Mesenchymal stem cell (in vitro differentiated cells and primary cell): ENCODE measurements around the gene TSPAN12.

Experiments used
- DNase-seq: peaks from one replicate; pipeline ENCODE4 v3.0.0-alpha.2; 2013
- H2AFZ ChIP-seq: one replicate; pipeline ENCODE4 v1.6.1; 2013; ENCODE audit warnings: low read depth, mild to moderate bottlenecking, control low read depth, inconsistent platforms, low read length, moderate library complexity
- H2AK5ac ChIP-seq: 2 replicates; pipeline ENCODE4 v1.6.1; 2013; ENCODE audit warnings: low read length, moderate library complexity, mild to moderate bottlenecking, inconsistent platforms; ENCODE audit not compliant: severe bottlenecking
- H2BK120ac ChIP-seq: one replicate; pipeline ENCODE4 v1.6.1; 2013; ENCODE audit warnings: low read depth, mild to moderate bottlenecking, inconsistent platforms, low read length, moderate library complexity
- H2BK12ac ChIP-seq, 2 experiments: one replicate each; pipeline ENCODE4 v1.6.1; 2013; ENCODE audit warnings: inconsistent platforms in 2 of 2, low read length in 2 of 2, mild to moderate bottlenecking in 2 of 2, moderate library complexity in 2 of 2, control low read depth in 1 of 2
- H2BK15ac ChIP-seq: one replicate; pipeline ENCODE4 v1.6.1; 2013; ENCODE audit warnings: mild to moderate bottlenecking, low read depth, inconsistent platforms; ENCODE audit not compliant: poor library complexity, severe bottlenecking
- H2BK5ac ChIP-seq: 2 replicates; pipeline ENCODE4 v1.6.1; 2013; ENCODE audit warnings: low read depth, mild to moderate bottlenecking, low read length, control low read depth, inconsistent platforms; ENCODE audit not compliant: poor library complexity, severe bottlenecking
- H3K14ac ChIP-seq, 2 experiments: one replicate each; pipeline ENCODE4 v1.6.1; 2013; ENCODE audit warnings: inconsistent platforms in 2 of 2, low read length in 2 of 2, control low read depth in 1 of 2, mild to moderate bottlenecking in 1 of 2, moderate library complexity in 1 of 2
- H3K18ac ChIP-seq, 2 experiments: one replicate each; pipeline ENCODE4 v1.6.1; 2013; ENCODE audit warnings: inconsistent platforms in 2 of 2, low read length in 2 of 2, control low read depth in 1 of 2, low read depth in 1 of 2, mild to moderate bottlenecking in 1 of 2
- H3K23ac ChIP-seq, 2 experiments: one replicate each; pipeline ENCODE4 v1.6.1; 2013; ENCODE audit warnings: inconsistent platforms in 2 of 2, low read length in 2 of 2, mild to moderate bottlenecking in 2 of 2, moderate library complexity in 2 of 2, control low read depth in 1 of 2
- H3K27ac ChIP-seq: 2 replicates; pipeline ENCODE4 v1.5.1; 2013; ENCODE audit warnings: mild to moderate bottlenecking, moderate library complexity, low read length, control low read depth, inconsistent platforms; ENCODE audit not compliant: poor library complexity, severe bottlenecking
- H3K27me3 ChIP-seq, 2 experiments: 2 replicates each; pipeline versions ENCODE4 v1.6.1 to v1.7.0; 2013; ENCODE audit warnings: low read length in 2 of 2, mild to moderate bottlenecking in 2 of 2, moderate library complexity in 2 of 2, control low read depth in 1 of 2, inconsistent platforms in 1 of 2; ENCODE audit not compliant: control insufficient read depth in 1 of 2, insufficient read depth in 1 of 2
- H3K36me3 ChIP-seq, 2 experiments: 2 replicates each; pipeline versions ENCODE4 v1.6.1 to v1.7.0; 2013; ENCODE audit warnings: low read length in 2 of 2, control low read depth in 1 of 2, inconsistent platforms in 1 of 2, low read depth in 1 of 2, mild to moderate bottlenecking in 1 of 2; ENCODE audit not compliant: insufficient read depth in 2 of 2, control insufficient read depth in 1 of 2
- H3K4ac ChIP-seq, 2 experiments: one replicate each; pipeline ENCODE4 v1.6.1; 2013; ENCODE audit warnings: inconsistent platforms in 2 of 2, low read length in 2 of 2, mild to moderate bottlenecking in 2 of 2, moderate library complexity in 2 of 2, control low read depth in 1 of 2, low read depth in 1 of 2
- H3K4me1 ChIP-seq: 2 replicates; pipeline ENCODE4 v1.6.1; 2013; ENCODE audit warnings: low read depth, low read length, control low read depth; ENCODE audit not compliant: control insufficient read depth, insufficient read depth
- H3K4me2 ChIP-seq: 2 replicates; pipeline ENCODE4 v1.6.1; 2013; ENCODE audit warnings: low read length, mild to moderate bottlenecking, inconsistent platforms; ENCODE audit not compliant: poor library complexity, severe bottlenecking
- H3K4me3 ChIP-seq, 2 experiments: 2 replicates each; pipeline versions ENCODE4 v1.5.1 to v1.7.0; 2013; ENCODE audit warnings: low read length in 2 of 2, mild to moderate bottlenecking in 2 of 2, control low read depth in 1 of 2, low read depth in 1 of 2; ENCODE audit not compliant: insufficient read depth in 1 of 2
- H3K79me1 ChIP-seq: replicated peaks from 2 replicates; pipeline ENCODE4 v1.6.1; 2013; ENCODE audit warnings: mild to moderate bottlenecking, control low read depth, low read length, inconsistent platforms; ENCODE audit not compliant: poor library complexity, severe bottlenecking
- H3K9ac ChIP-seq: 2 replicates; pipeline ENCODE4 v1.7.0; 2013; ENCODE audit warnings: mild to moderate bottlenecking, low read length, moderate library complexity
- H3K9me3 ChIP-seq: 2 replicates; pipeline ENCODE4 v1.7.0; 2013; ENCODE audit warnings: mild to moderate bottlenecking, low read length; ENCODE audit not compliant: control insufficient read depth
- H4K8ac ChIP-seq: one replicate; pipeline ENCODE4 v1.6.1; 2013; ENCODE audit warnings: inconsistent platforms, mild to moderate bottlenecking, low read length, moderate library complexity
- H4K91ac ChIP-seq: one replicate; pipeline ENCODE4 v1.6.1; 2013; ENCODE audit warnings: mild to moderate bottlenecking, low read length, inconsistent platforms
- WGBS: methylation state at CpG from one replicate; pipeline ENCODE4 v1.1.7; 2013; ENCODE audit warnings: mixed read lengths; 5-methylcytosine and 5-hydroxymethylcytosine counted together

Gene TSPAN12

DNA sequence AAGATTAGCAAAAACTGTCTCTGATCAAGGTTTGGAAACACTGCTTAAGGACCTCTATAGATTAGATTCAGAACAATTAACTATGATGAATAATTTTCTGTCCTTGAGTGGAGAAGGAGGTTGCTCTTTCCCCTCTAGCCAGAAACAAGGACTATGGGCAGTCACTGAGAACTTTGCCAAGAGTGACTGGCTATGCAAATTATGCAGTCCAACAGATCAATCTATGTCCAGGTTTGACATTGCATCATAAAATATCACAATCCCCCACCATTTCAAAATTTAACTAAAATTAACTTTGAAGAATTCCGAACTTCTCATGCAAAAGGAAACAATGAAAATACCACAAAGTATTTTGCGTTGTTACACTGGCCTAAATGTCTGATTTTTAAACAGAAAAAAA lies 50.6 kb downstream of the TSPAN12 start:
- no peaks in the 10 kb centered on the region for H3K36me3 ChIP-seq
- no peaks in the 10 kb centered on the region for H3K27me3 ChIP-seq
- no peak for DNase-seq
- WGBS = 90% methylated on average over 1 of the region's 2 CpGs
- H3K4me1 ChIP-seq = no peaks in the 10 kb centered on the region
- H2BK12ac ChIP-seq = no peak overlapping the region
- no peak overlapping the region for H2AK5ac ChIP-seq
- no peak overlapping the region for H3K4ac ChIP-seq
- H2BK120ac ChIP-seq = no peak overlapping the region
- no peak overlapping the region for H2BK5ac ChIP-seq
- no peak overlapping the region for H3K9ac ChIP-seq
- no peak overlapping the region for H4K91ac ChIP-seq
- no peak overlapping the region for H3K14ac ChIP-seq
- no peak overlapping the region for H3K18ac ChIP-seq
- H4K8ac ChIP-seq = no peak overlapping the region
- no peak overlapping the region for H2BK15ac ChIP-seq
- no peak overlapping the region for H2AFZ ChIP-seq
- no peak overlapping the region for H3K4me2 ChIP-seq
- no peak overlapping the region for H3K27ac ChIP-seq
- no peak overlapping the region for H3K4me3 ChIP-seq
- no peak overlapping the region for H3K23ac ChIP-seq
- H3K79me1 ChIP-seq = no peaks in the 10 kb centered on the region
- H3K9me3 ChIP-seq = no peaks in the 10 kb centered on the region

DNA sequence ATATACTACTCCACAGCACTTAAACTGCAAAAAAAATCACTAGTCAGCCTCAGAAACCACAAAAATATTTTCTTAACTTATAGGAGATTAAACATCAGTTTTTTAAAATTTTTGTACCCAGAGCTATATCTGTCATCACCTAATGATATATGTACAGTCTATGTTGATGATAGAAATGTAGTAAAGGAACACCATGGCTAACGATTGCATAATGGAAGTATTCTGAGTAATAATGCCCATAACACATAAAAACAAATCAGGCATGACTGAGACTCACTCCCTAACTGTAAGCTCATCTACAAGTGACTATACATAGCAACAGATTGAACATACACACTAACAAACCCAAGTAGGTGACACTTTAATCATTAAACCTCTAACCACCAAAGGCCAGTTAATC lies 51.3 kb downstream of the TSPAN12 start:
- H4K91ac ChIP-seq = no peak overlapping the region
- H2AFZ ChIP-seq = no peak overlapping the region
- no peak overlapping the region for H2BK120ac ChIP-seq
- H2BK5ac ChIP-seq = no peak overlapping the region
- H3K4ac ChIP-seq = no peak overlapping the region
- peak overlapping the region; percentile 10 for H3K27ac ChIP-seq
- H3K27me3 ChIP-seq = no peaks in the 10 kb centered on the region
- peak overlapping the region; percentile 12 for H3K9ac ChIP-seq
- no peak overlapping the region for H2BK15ac ChIP-seq
- 100% methylated on average over 1 of the region's 1 CpG for WGBS
- no peak overlapping the region for H3K14ac ChIP-seq
- no peak overlapping the region for H2AK5ac ChIP-seq
- H4K8ac ChIP-seq = no peak overlapping the region
- H3K23ac ChIP-seq = no peak overlapping the region
- no peaks in the 10 kb centered on the region for H3K4me1 ChIP-seq
- H3K79me1 ChIP-seq = no peaks in the 10 kb centered on the region
- H3K18ac ChIP-seq = no peak overlapping the region
- no peak overlapping the region for H2BK12ac ChIP-seq
- peak; percentile 60 for DNase-seq
- no peak overlapping the region for H3K4me3 ChIP-seq
- no peaks in the 10 kb centered on the region for H3K36me3 ChIP-seq
- H3K9me3 ChIP-seq = no peaks in the 10 kb centered on the region
- H3K4me2 ChIP-seq = no peak overlapping the region

DNA sequence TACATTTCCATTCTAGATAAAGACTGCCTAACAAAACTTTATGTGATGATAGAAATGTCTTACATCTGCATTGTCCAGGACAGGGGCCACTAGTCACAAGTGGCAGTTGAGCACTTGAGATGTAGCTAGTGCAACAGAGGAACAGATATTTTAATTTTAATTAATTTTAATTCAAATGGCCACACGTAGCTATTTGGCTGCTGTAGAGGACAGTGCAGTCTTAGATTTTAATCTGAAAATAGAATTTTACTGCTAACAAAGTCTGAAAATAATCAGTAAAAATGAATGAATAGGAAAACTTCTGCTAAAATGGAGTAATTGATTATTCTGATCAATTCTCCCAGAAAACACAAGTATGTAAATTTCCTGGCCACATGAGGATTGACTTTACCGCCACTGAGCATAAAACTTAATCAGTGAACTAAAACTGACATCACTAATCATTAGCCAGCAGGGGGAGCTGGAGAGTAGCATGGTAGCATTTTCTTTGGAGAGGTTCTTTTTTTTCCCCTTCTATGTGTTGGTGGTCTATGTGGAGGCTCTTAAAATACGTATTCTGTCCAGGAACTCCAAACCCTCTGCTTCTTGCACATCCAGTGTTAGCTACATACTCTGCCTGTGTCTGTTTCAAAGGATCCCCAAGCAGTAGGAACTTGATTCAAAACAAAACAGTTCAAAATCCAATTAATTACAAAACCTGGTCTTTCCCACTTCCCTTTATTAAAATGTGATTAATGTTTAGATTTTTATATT lies 52.1 kb downstream of the TSPAN12 start:
- H3K4me1 ChIP-seq = no peaks in the 10 kb centered on the region
- no peak overlapping the region for H2AK5ac ChIP-seq
- no peak overlapping the region for H4K8ac ChIP-seq
- no peak overlapping the region for H2BK12ac ChIP-seq
- no peak overlapping the region for H2BK15ac ChIP-seq
- 10% methylated on average over 1 of the region's 3 CpGs for WGBS
- H3K4me2 ChIP-seq = no peak overlapping the region
- no peak overlapping the region for H3K18ac ChIP-seq
- peak overlapping the region; percentile 35 for H3K9ac ChIP-seq
- no peak overlapping the region for H2BK5ac ChIP-seq
- H4K91ac ChIP-seq = no peak overlapping the region
- no peaks in the 10 kb centered on the region for H3K9me3 ChIP-seq
- no peak overlapping the region for H2AFZ ChIP-seq
- no peak overlapping the region for H3K4me3 ChIP-seq
- no peak overlapping the region for H3K23ac ChIP-seq
- H3K36me3 ChIP-seq = no peaks in the 10 kb centered on the region
- no peaks in the 10 kb centered on the region for H3K27me3 ChIP-seq
- DNase-seq = peak; percentile 83
- H3K4ac ChIP-seq = no peak overlapping the region
- no peak overlapping the region for H2BK120ac ChIP-seq
- H3K79me1 ChIP-seq = no peaks in the 10 kb centered on the region
- H3K27ac ChIP-seq = peak overlapping the region; percentile 63
- no peak overlapping the region for H3K14ac ChIP-seq

DNA sequence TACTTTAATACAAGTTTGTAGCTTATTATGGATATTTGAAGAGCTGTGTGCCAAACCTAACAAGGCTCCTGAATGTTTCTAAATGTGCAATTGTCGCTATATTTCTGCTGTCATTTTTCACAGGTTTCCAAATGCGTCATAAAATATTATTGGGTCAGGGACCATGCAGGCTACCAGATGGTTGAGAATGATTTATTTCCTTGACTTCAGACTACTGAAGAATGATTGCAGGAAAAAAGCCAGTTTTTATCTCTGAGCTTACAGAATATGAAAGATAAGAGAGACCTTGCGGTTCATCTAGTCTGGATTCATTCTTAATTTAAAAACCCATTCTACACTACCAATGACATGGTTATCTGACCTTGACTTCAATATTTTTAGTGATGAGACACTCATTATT lies 55.2 kb downstream of the TSPAN12 start:
- 97% methylated on average over 3 of the region's 3 CpGs for WGBS
- Histone ChIP-seq H2BK120ac (no peak overlapping the region), H3K9ac (no peak overlapping the region), H2BK5ac (no peak overlapping the region), H3K27me3 (no peaks in the 10 kb centered on the region), H3K4me2 (no peak overlapping the region), H3K4ac (no peak overlapping the region), H3K36me3 (no peaks in the 10 kb centered on the region), H3K18ac (no peak overlapping the region), H3K27ac (no peak overlapping the region), H4K8ac (no peak overlapping the region), H2BK12ac (no peak overlapping the region), H2AFZ (no peak overlapping the region), H2BK15ac (no peak overlapping the region), H3K23ac (no peak overlapping the region), H3K4me3 (no peak overlapping the region), H3K4me1 (no peaks in the 10 kb centered on the region), H3K9me3 (no peaks in the 10 kb centered on the region), H3K79me1 (no peaks in the 10 kb centered on the region), H3K14ac (no peak overlapping the region), H2AK5ac (no peak overlapping the region), H4K91ac (no peak overlapping the region)
- no peak for DNase-seq
